SKM-1 (cell line): ENCODE data around the gene CNGA2.

ENCODE experiments used
- DNase-seq: peaks from one replicate; lab custom pipeline; 2025; ENCODE audit not compliant: unreplicated experiment; lab: John Stamatoyannopoulos, UW

CNGA2 gene

GRCh38 chrX:151746502-151746901 is 12.0 kb downstream of the CNGA2 start:
- DNase-seq, result no peak

- no peak for DNase-seq
Observed at GRCh38 chrX:151750511-151750910, 16.0 kb downstream of the CNGA2 start.

- DNase-seq, result no peak
Observed at GRCh38 chrX:151752847-151753246, 18.3 kb downstream of the CNGA2 start.

GRCh38 chrX:151753313-151754046 is 18.9 kb downstream of the CNGA2 start:
- no peak for DNase-seq

- DNase-seq, result no peak
Observed at GRCh38 chrX:151754047-151754429, 19.5 kb downstream of the CNGA2 start.

GRCh38 chrX:151754641-151755215 is 20.2 kb downstream of the CNGA2 start:
- DNase-seq, result no peak

GRCh38 chrX:151759041-151759708 is 24.6 kb downstream of the CNGA2 start:
- no peak for DNase-seq

DNA sequence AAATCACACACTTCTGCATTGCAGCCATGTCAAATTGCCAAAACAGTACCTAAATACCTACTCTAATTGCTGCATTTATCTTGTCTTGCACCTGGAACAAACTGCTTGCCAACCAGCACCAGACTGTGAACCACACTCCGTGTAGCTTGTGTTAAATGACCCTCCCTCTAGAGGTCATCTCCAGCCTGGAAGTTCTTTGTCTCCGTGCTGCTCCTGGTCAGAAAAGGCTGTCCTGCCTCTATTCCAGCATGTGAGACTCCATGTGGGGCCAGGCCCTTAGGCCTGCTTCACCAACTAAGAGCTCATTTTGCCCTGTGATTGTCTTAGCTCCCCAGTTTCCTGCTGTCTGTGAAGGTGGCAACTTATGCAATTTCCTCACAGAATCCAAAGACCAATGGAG is 28.3 kb downstream of the CNGA2 start:
- no peak for DNase-seq

GRCh38 chrX:151763711-151764110 is 29.2 kb downstream of the CNGA2 start:
- DNase-seq, result no peak

DNA sequence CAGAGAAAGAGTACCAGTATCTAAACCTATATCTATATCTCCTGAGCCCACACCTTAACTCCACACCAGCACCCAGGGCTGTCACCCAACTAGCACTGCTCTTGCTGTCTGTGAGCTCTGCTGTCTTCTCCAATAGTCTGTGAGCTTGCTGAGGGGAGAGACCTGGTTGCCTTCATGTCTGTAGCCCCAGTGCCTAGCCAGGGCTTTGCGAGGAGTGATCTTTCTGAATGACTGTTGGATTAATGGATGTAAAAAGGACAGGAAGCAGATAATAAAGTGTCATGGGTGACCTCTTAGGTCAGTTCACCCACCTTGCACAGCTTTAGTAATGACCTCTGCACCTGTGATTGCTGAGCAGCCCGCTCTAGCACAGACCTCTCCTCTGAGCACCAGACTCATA is 30.5 kb downstream of the CNGA2 start:
- DNase-seq, result no peak

DNA sequence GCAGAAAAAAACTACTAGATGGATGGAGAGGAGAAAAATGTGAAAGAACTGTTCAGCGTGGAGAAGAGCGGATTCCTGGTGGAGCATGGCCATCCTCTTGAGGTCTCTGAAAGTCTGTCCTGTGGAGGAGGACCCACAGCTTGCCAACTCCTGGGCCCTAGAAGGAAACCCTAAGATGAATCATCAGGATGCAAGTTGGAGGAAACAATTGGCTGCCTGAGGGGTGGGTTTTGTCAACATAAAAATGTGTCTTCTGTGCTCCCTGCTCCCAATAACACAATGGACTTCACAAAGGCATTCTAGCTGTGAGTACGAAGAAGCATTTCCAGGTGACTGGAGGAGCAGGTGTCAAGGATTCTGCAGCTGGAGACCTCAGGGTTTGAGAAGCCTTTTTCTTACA is 37.2 kb downstream of the CNGA2 start:
- DNase-seq, result no peak

DNA sequence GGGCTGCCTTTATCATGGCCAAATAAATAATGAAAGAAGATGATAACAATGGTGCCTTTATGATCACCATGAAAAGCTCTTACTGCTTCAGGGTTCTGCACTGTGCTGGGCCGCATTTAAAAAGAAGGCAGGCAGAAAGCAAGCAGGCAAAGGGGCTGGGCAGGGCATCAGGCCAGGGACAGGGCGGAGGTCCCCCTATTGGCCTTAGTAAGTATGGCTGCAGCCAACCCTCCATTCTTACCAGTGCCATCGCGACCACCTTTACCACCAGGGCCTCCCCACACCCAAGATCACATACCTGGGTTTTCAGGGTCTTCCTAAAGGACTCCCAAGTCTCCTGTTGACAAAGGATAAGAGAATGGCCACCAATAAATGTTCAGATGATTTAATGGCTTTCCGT is 38.9 kb downstream of the CNGA2 start:
- DNase-seq, result no peak

DNA sequence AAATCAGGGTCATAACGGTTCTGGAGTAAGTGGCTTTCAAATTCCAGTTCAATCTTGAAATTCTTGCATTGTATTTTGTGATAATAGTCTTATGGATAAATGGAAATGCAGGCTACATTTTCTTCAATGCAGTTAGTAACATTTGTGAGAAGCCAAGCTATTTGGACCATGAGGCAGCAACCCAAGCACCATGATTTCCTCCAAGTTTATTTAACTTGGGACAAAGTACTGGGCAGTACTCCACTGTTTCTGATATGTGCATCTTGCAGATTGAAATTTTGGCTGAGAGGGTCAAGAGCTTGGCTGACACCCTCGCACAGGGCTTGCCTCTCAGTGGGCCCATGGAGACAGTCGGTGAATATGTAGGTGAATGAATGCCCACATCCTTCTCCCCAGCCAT is 39.9 kb downstream of the CNGA2 start:
- no peak for DNase-seq

- no peak for DNase-seq
Observed at GRCh38 chrX:151776181-151776731, 41.7 kb downstream of the CNGA2 start.

GRCh38 chrX:151776936-151777335 is 42.4 kb downstream of the CNGA2 start:
- DNase-seq, result no peak

- DNase-seq, result no peak
Observed at GRCh38 chrX:151779258-151779657, 44.7 kb downstream of the CNGA2 start.

- no peak for DNase-seq
Observed at GRCh38 chrX:151780621-151781020, 46.1 kb downstream of the CNGA2 start.

GRCh38 chrX:151789179-151789800 is 54.7 kb downstream of the CNGA2 start:
- DNase-seq, result no peak

- no peak for DNase-seq
Observed at GRCh38 chrX:151790481-151791160, 56.1 kb downstream of the CNGA2 start.

DNA sequence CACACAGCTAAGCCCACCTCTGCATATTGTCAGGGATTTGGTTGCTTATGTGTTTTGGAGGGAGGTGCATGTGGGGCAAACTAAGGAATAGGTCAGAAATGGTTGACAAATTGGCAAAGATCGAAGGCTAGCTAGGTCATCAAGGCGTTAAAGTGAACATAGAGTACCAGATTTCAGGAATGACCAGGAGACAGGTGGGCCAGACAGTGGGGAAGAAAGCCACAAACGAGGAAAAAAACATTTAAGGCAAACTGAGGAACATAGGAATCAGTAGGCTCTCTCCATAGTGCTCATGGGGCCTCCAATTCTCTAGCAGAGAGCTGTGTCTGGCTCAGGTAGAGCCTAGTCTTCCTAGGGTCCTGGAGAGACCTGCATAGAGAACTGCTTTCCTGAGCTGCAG is 57.4 kb downstream of the CNGA2 start:
- no peak for DNase-seq

DNA sequence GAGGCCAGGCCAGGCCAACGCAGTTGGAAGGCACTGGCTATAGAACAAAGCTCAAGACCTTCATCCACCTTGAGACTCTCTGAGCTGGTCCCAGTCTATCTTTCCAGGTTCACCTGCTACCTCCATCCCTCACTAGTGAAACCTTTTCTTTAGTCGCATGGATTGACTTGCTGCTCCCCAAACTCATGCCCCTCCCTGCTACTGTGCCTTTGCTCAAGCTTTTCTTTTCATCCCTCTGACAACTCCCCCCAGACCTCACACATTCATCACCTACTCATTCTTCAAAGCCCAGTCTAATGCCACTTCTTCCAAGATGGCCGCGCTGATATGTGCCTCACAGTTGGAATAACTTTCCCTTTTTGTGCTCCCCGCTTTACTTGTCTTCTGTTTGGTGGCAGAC is 58.0 kb downstream of the CNGA2 start:
- DNase-seq, result no peak
